MM.1S (cell line): ENCODE results near the gene GBP3.
A peak's percentile ranks its signal among the peaks of the same experiment; 100 is the strongest.
"Not testable (repeated sequence)": the region's sequence is repeated elsewhere in the genome, so short reads cannot be mapped to it uniquely, and the experiment has no call there.

ENCODE experiments used
- DNase-seq: peaks from one replicate; pipeline ENCODE4 v3.0.0-alpha.2; 2015
- H2AFZ ChIP-seq: fragments of 300-600 bp; sonication (generic); 2 replicates; pipeline ENCODE4 v1.6.0; 2016; ENCODE audit warnings: antibody characterized with exemption, low read length
- H3F3A ChIP-seq: fragments of 300-600 bp; sonication (generic); 2 replicates; pipeline ENCODE4 v1.6.1; 2016; ENCODE audit warnings: mild to moderate bottlenecking, antibody characterized with exemption, low read length, moderate library complexity, mixed read lengths; ENCODE audit not compliant: insufficient read depth
- H3K27ac ChIP-seq: fragments of 300-600 bp; sonication (generic); 2 replicates; pipeline ENCODE4 v1.5.1; 2016; ENCODE audit warnings: mild to moderate bottlenecking, low read length
- H3K27me3 ChIP-seq: fragments of 300-600 bp; sonication (generic); replicated peaks from 2 replicates; pipeline ENCODE4 v1.6.0; 2016; ENCODE audit warnings: low read length; ENCODE audit not compliant: insufficient read depth
- H3K36me3 ChIP-seq: fragments of 300-600 bp; sonication (generic); replicated peaks from 2 replicates; pipeline ENCODE4 v1.6.1; 2016; ENCODE audit warnings: mild to moderate bottlenecking, low read length, mixed read lengths; ENCODE audit not compliant: insufficient read depth
- H3K4me1 ChIP-seq: fragments of 300-600 bp; sonication (generic); 2 replicates; pipeline ENCODE4 v1.6.1; 2016; ENCODE audit warnings: low read length, mixed read lengths
- H3K4me2 ChIP-seq: fragments of 300-600 bp; sonication (generic); 2 replicates; pipeline ENCODE4 v1.6.0; 2016; ENCODE audit warnings: low read depth, low read length
- H3K4me3 ChIP-seq: fragments of 300-600 bp; sonication (generic); 2 replicates; pipeline ENCODE4 v1.5.1; 2016; ENCODE audit warnings: low read length, mixed read lengths
- H3K79me2 ChIP-seq: fragments of 300-600 bp; sonication (generic); 2 replicates; pipeline ENCODE4 v1.6.1; 2016; ENCODE audit warnings: mixed run types, low read length, mixed read lengths
- H3K9ac ChIP-seq: fragments of 300-600 bp; sonication (generic); 2 replicates; pipeline ENCODE4 v1.6.1; 2016; ENCODE audit warnings: low read length, mixed read lengths
- H3K9me2 ChIP-seq: fragments of 300-600 bp; sonication (generic); replicated peaks from 2 replicates; pipeline ENCODE4 v1.6.1; 2016; ENCODE audit warnings: mild to moderate bottlenecking, low read length, mixed read lengths; ENCODE audit not compliant: insufficient read depth
- H3K9me3 ChIP-seq: fragments of 300-600 bp; sonication (generic); replicated peaks from 2 replicates; pipeline ENCODE4 v1.6.1; 2016; ENCODE audit warnings: mild to moderate bottlenecking, low read length, mixed read lengths; ENCODE audit not compliant: insufficient read depth
- H4K20me1 ChIP-seq: fragments of 300-600 bp; sonication (generic); 2 replicates; pipeline ENCODE4 v1.6.1; 2016; ENCODE audit warnings: mild to moderate bottlenecking, low read length, moderate library complexity, mixed read lengths; ENCODE audit not compliant: insufficient read depth
- CTCF ChIP-seq: fragments of 300-600 bp; sonication (generic); IDR thresholded peaks from 2 replicates; pipeline ENCODE4 v1.5.1; 2016; ENCODE audit warnings: antibody characterized with exemption, low read length, mixed read lengths
- EZH2 ChIP-seq: fragments of 300-600 bp; sonication (generic); optimal IDR thresholded peaks from 2 replicates; pipeline ENCODE3; 2017; ENCODE audit warnings: low read depth, mild to moderate bottlenecking, antibody characterized with exemption, low read length, mixed read lengths
- EZH2phosphoT487 ChIP-seq: fragments of 300-600 bp; sonication (generic); IDR thresholded peaks from 2 replicates; pipeline ENCODE4 v1.6.1; 2018; ENCODE audit warnings: antibody characterized with exemption, low read length

GBP3 gene

GRCh38 chr1:88984569-88984968 lies 38.1 kb downstream of the GBP3 start:
- H4K20me1 ChIP-seq, result no peaks in the 10 kb centered on the region
- H3K36me3 ChIP-seq, result peaks cover 6% of the 10 kb centered on the region; the same call in 1 of the 2 replicates
- no peak overlapping the region for H2AFZ ChIP-seq
- no peak overlapping the region for H3K9ac ChIP-seq
- DNase-seq, result no peak
- H3F3A ChIP-seq, result no peaks in the 10 kb centered on the region
- H3K4me3 ChIP-seq, result no peak overlapping the region
- TF ChIP-seq CTCF (no peak), EZH2 (no peak), EZH2phosphoT487 (no peak)
- peaks cover 5% of the 10 kb centered on the region; the same call in 1 of the 2 replicates for H3K4me1 ChIP-seq
- peaks cover 68% of the 10 kb centered on the region for H3K79me2 ChIP-seq
- H3K27me3 ChIP-seq, result no peaks in the 10 kb centered on the region
- H3K9me2 ChIP-seq, result no peaks in the 10 kb centered on the region
- H3K27ac ChIP-seq, result no peak overlapping the region
- no peaks in the 10 kb centered on the region for H3K9me3 ChIP-seq
- H3K4me2 ChIP-seq, result no peak overlapping the region; the same call in 1 of the 2 replicates

GRCh38 chr1:88983791-88984559 lies 38.7 kb downstream of the GBP3 start:
- no peaks in the 10 kb centered on the region for H3F3A ChIP-seq
- H3K4me3 ChIP-seq, result no peak overlapping the region
- no peaks in the 10 kb centered on the region for H4K20me1 ChIP-seq
- no peak overlapping the region for H3K27ac ChIP-seq
- H3K9me2 ChIP-seq, result no peaks in the 10 kb centered on the region
- H3K79me2 ChIP-seq, result peaks cover 68% of the 10 kb centered on the region
- TF ChIP-seq CTCF (peak; percentile 65), EZH2phosphoT487 (no peak)
- H3K9ac ChIP-seq, result no peak overlapping the region
- H3K27me3 ChIP-seq, result no peaks in the 10 kb centered on the region
- no peak overlapping the region for H2AFZ ChIP-seq
- peak; percentile 75 for DNase-seq
- H3K4me1 ChIP-seq, result peaks cover 11% of the 10 kb centered on the region; the same call in 1 of the 2 replicates
- H3K9me3 ChIP-seq, result no peaks in the 10 kb centered on the region
- H3K36me3 ChIP-seq, result peaks cover 6% of the 10 kb centered on the region; the same call in 1 of the 2 replicates
- H3K4me2 ChIP-seq, result peak overlapping the region; percentile 25; the same call in 1 of the 2 replicates

- no peak overlapping the region for H3K4me2 ChIP-seq
- no peak for DNase-seq
- no peaks in the 10 kb centered on the region for H3K9me2 ChIP-seq
- peaks cover 5% of the 10 kb centered on the region; the same call in 1 of the 2 replicates for H3K36me3 ChIP-seq
- no peak overlapping the region for H3K4me3 ChIP-seq
- no peak overlapping the region for H3K27ac ChIP-seq
- no peaks in the 10 kb centered on the region for H3K9me3 ChIP-seq
- H3K9ac ChIP-seq, result no peak overlapping the region
- H3F3A ChIP-seq, result no peaks in the 10 kb centered on the region
- TF ChIP-seq CTCF, result no peak
- TF ChIP-seq EZH2phosphoT487, result no peak
- TF ChIP-seq EZH2, result no peak
- no peaks in the 10 kb centered on the region for H3K27me3 ChIP-seq
- no peak overlapping the region for H2AFZ ChIP-seq
- peaks cover 11% of the 10 kb centered on the region; the same call in 1 of the 2 replicates for H3K4me1 ChIP-seq
- H3K79me2 ChIP-seq, result peaks cover 54% of the 10 kb centered on the region
- no peaks in the 10 kb centered on the region for H4K20me1 ChIP-seq
Measured at GRCh38 chr1:88982055-88982454, 40.6 kb downstream of the GBP3 start.

GRCh38 chr1:88981506-88981905 lies 41.2 kb downstream of the GBP3 start:
- H3K36me3 ChIP-seq, H2AFZ ChIP-seq, H3K4me3 ChIP-seq, H3K9ac ChIP-seq, H3F3A ChIP-seq, H3K9me3 ChIP-seq, H3K4me2 ChIP-seq, H3K27ac ChIP-seq, DNase-seq, H4K20me1 ChIP-seq, H3K9me2 ChIP-seq, H3K27me3 ChIP-seq: not testable (repeated sequence)
- peaks cover 11% of the 10 kb centered on the region; the same call in 1 of the 2 replicates for H3K4me1 ChIP-seq
- peaks cover 48% of the 10 kb centered on the region for H3K79me2 ChIP-seq
